Cardiac fibroblast (primary cell): ENCODE data around the gene PPP2R2B.
"Not testable (repeated sequence)": the region's sequence is repeated elsewhere in the genome, so short reads cannot be mapped to it uniquely, and the experiment has no call there.

ENCODE experiments used
- DNase-seq, 2 donors: peaks; one replicate each; pipeline versions ENCODE4 v3.0.0 to v3.0.0-alpha.2; 2010; ENCODE audit warnings: low read depth in 2 of 2
- H3K4me3 ChIP-seq, 2 donors: replicated peaks in 1 of 2; 1 replicate in 1 of 2; 2 replicates in 1 of 2; pipeline ENCODE4 v1.5.1; 2011; ENCODE audit warnings: low read depth in 2 of 2, low read length in 2 of 2, mild to moderate bottlenecking in 2 of 2, moderate library complexity in 1 of 2
- CTCF ChIP-seq: IDR thresholded peaks from one replicate; pipeline ENCODE4 v1.5.1; 2011; ENCODE audit warnings: low read depth, mild to moderate bottlenecking, low read length, inconsistent platforms

PPP2R2B gene

GRCh38 chr5:146623009-146623408 lies 255.5 kb downstream of the PPP2R2B start:
- no peak for TF ChIP-seq CTCF
- no peak overlapping the region for H3K4me3 ChIP-seq
- no peak for DNase-seq

DNA sequence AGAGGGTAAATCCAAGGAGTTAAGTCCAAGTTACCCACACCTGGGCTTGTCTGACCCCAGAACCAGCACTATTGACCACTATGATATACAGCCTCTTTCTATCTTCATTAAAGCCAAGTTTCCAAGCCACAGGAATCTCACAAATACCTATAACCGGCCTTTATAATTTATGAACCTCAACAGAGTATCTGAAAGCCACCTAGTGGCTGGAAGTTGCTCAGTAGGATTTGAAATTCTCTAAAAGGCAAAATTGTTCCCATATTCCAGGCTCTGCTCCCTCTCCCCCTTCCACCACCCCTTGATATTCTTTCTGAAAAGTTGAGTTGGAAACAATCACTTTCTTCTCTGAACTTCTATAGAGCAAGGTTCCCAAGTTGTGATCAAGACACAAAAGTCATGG lies 256.2 kb downstream of the PPP2R2B start:
- DNase-seq: no peak
- TF ChIP-seq CTCF: no peak
- H3K4me3 ChIP-seq: no peak overlapping the region

DNA sequence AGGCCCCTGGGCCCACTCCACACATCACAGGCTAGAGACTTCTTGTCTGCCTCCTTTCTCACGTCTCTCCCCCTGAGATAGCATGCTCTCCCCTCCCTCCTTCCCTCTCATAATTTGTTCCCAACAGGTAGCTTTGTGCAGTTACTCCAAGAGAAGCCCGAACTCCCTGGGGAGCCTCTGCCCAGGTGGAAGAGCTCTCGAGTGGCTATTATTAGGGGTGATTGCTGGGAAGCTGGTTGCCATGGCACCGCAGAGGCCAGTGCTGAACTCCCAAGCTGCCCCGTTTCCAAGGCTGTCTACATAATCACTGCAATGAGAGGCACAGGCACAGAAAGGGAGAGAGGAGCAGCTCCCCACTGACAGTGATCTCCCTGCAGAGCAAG lies 257.9 kb downstream of the PPP2R2B start:
- no peak for DNase-seq
- no peak overlapping the region for H3K4me3 ChIP-seq
- no peak for TF ChIP-seq CTCF

- H3K4me3 ChIP-seq: no peak overlapping the region
- TF ChIP-seq CTCF: no peak
- DNase-seq: no peak
These were observed 258.4 kb downstream of the PPP2R2B start for GRCh38 chr5:146620031-146620668.

DNA sequence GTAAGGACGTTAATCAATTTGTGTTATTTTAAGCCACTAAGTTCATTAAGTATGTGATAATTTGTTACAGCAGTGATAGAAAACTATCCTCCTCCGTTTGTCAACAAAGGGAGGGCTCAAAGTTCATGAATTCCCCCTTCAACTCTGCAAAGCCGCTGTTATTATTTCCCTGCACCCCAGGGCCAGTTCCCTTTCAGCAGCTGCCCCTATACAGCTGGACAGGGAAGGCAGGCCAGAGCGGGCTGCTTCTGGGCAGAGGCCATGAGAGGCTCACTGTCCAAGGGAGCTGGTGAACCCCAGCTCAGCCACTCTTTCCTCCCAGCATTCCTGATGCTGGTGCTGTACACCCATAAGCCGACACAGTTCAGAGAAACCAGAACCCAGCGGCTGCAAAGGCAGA lies 260.1 kb downstream of the PPP2R2B start:
- no peak for TF ChIP-seq CTCF
- no peak overlapping the region for H3K4me3 ChIP-seq
- DNase-seq: no peak

DNA sequence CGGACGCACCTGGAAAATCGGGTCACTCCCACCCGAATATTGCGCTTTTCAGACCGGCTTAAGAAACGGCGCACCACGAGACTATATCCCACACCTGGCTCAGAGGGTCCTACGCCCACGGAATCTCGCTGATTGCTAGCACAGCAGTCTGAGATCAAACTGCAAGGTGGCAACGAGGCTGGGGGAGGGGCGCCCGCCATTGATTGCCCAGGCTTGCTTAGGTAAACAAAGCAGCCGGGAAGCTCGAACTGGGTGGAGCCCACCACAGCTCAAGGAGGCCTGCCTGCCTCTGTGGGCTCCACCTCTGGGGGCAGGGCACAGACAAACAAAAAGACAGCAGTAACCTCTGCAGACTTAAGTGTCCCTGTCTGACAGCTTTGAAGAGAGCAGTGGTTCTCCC lies 268.8 kb downstream of the PPP2R2B start:
- not testable (repeated sequence) for H3K4me3 ChIP-seq, DNase-seq

DNA sequence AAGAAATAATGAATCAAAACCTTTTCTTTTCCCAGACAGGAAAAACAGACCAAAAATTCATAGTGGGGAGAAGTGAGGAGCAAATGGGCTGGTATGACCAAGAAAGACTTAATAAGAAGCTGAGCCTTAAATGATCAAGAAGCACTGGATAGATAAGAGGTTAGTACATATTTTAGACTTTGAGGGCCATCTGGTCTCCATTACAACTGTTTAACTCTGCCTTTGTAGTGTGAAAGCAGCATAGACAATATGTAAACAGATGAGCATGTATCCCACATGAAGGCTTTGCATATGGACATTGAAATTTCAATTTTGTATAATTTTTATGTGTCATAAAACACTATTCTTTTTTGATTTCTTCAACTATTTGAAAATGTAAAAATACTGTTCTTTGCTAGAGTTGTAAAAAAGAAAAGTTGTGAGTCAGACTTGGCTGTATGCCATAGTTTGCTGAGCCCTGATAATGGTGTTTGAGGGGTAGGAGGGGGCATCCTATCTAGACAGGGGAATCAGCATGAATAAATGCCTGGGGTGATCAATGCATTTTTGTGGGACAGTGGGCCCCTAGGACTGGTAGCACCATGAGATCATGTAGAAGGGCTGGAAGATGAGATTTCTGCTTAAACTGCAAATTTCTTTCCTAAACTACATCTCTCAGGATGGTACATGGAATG lies 270.8 kb downstream of the PPP2R2B start:
- DNase-seq: no peak
- TF ChIP-seq CTCF: no peak

More for the DNA sequence above, 270.8 kb downstream of the PPP2R2B start:
- H3K4me3 ChIP-seq: no peak overlapping the region
